H9 (cell line): Measurements from ENCODE around the gene PRSS57. TPM values are rescaled to one million over a fixed set of nuclear protein-coding genes. Genes with fewer than 3 reads are reported as not detected.

Experiments used
- DNase-seq: peaks from one replicate; pipeline ENCODE4 v3.0.0-alpha.2; 2017
- H2AFZ ChIP-seq: one replicate; pipeline ENCODE4 v1.6.1; 2013; ENCODE audit warnings: mild to moderate bottlenecking, low read length, control low read depth, moderate library complexity
- H2AK5ac ChIP-seq: 2 replicates; pipeline ENCODE4 v1.6.1; 2013; ENCODE audit warnings: low read length, control low read depth, mixed read lengths; ENCODE audit not compliant: insufficient read length
- H2BK120ac ChIP-seq: one replicate; pipeline ENCODE4 v1.6.1; 2013; ENCODE audit warnings: low read depth, mild to moderate bottlenecking, low read length, control low read depth, inconsistent platforms; ENCODE audit not compliant: poor library complexity, severe bottlenecking
- H2BK12ac ChIP-seq: 2 replicates; pipeline ENCODE4 v1.6.1; 2013; ENCODE audit warnings: low read length, control low read depth, mixed read lengths, low read depth; ENCODE audit not compliant: insufficient read length
- H2BK15ac ChIP-seq: 2 replicates; pipeline ENCODE4 v1.6.1; 2013; ENCODE audit warnings: low read depth, low read length, control low read depth
- H2BK20ac ChIP-seq: one replicate; pipeline ENCODE4 v1.6.1; 2013; ENCODE audit warnings: low read depth, mild to moderate bottlenecking, low read length, control low read depth, inconsistent platforms; ENCODE audit not compliant: poor library complexity, severe bottlenecking
- H2BK5ac ChIP-seq: 2 replicates; pipeline ENCODE4 v1.6.1; 2013; ENCODE audit warnings: low read length, control low read depth, mixed read lengths; ENCODE audit not compliant: insufficient read length
- H3K14ac ChIP-seq: 2 replicates; pipeline ENCODE4 v1.6.1; 2013; ENCODE audit warnings: low read length, control low read depth; ENCODE audit not compliant: insufficient read depth
- H3K18ac ChIP-seq: 2 replicates; pipeline ENCODE4 v1.6.1; 2013; ENCODE audit warnings: low read depth, mild to moderate bottlenecking, mixed read lengths, low read length, control low read depth; ENCODE audit not compliant: insufficient read length
- H3K23ac ChIP-seq: 2 replicates; pipeline ENCODE4 v1.6.1; 2013; ENCODE audit warnings: low read length, control low read depth, mixed read lengths, low read depth; ENCODE audit not compliant: insufficient read length
- H3K23me2 ChIP-seq: 2 replicates; pipeline ENCODE4 v1.6.1; 2013; ENCODE audit warnings: low read depth, mild to moderate bottlenecking, mixed read lengths, low read length, control low read depth; ENCODE audit not compliant: insufficient read length, poor library complexity, severe bottlenecking
- H3K27ac ChIP-seq: 2 replicates; pipeline ENCODE4 v1.5.1; 2013; ENCODE audit warnings: low read length, control low read depth, mixed read lengths, low read depth; ENCODE audit not compliant: insufficient read length
- H3K27me3 ChIP-seq: 2 replicates; pipeline ENCODE4 v1.6.1; 2013; ENCODE audit warnings: low read length, control low read depth, inconsistent platforms; ENCODE audit not compliant: insufficient read depth
- H3K4ac ChIP-seq: 2 replicates; pipeline ENCODE4 v1.6.1; 2013; ENCODE audit warnings: low read depth, mild to moderate bottlenecking, control low read depth, inconsistent platforms, low read length, moderate library complexity
- H3K4me1 ChIP-seq: 2 replicates; pipeline ENCODE4 v1.6.1; 2013; ENCODE audit warnings: low read length, control low read depth, inconsistent platforms; ENCODE audit not compliant: insufficient read depth
- H3K4me2 ChIP-seq: 2 replicates; pipeline ENCODE4 v1.6.1; 2013; ENCODE audit warnings: low read length, control low read depth, mixed read lengths; ENCODE audit not compliant: insufficient read length, insufficient read depth
- H3K56ac ChIP-seq: 2 replicates; pipeline ENCODE4 v1.6.1; 2013; ENCODE audit warnings: low read depth, mild to moderate bottlenecking, mixed read lengths, low read length, control low read depth; ENCODE audit not compliant: insufficient read length
- H3K79me1 ChIP-seq: 2 replicates; pipeline ENCODE4 v1.6.1; 2013; ENCODE audit warnings: low read depth, mild to moderate bottlenecking, moderate library complexity, low read length, control low read depth, inconsistent platforms; ENCODE audit not compliant: insufficient read depth, poor library complexity, severe bottlenecking
- H3K79me2 ChIP-seq: 2 replicates; pipeline ENCODE4 v1.6.1; 2013; ENCODE audit warnings: low read length, control low read depth, inconsistent platforms; ENCODE audit not compliant: insufficient read depth
- H3K9ac ChIP-seq: 2 replicates; pipeline ENCODE4 v1.6.1; 2013; ENCODE audit warnings: low read length, control low read depth, mixed read lengths; ENCODE audit not compliant: insufficient read length; ENCODE audit errors: extremely low read depth
- H3K9me3 ChIP-seq: one replicate; pipeline ENCODE4 v1.6.1; 2013; ENCODE audit warnings: low read depth, low read length, inconsistent platforms; ENCODE audit not compliant: control insufficient read depth
- H3T11ph ChIP-seq: one replicate; pipeline ENCODE4 v1.6.1; 2013; ENCODE audit warnings: mild to moderate bottlenecking, low read length, control low read depth, inconsistent platforms
- H4K20me1 ChIP-seq: one replicate; pipeline ENCODE4 v1.6.1; 2013; ENCODE audit not compliant: control insufficient read depth, insufficient read length, insufficient read depth
- H4K5ac ChIP-seq: 2 replicates; pipeline ENCODE4 v1.6.1; 2013; ENCODE audit warnings: low read depth, mild to moderate bottlenecking, mixed read lengths, low read length, control low read depth; ENCODE audit not compliant: insufficient read length
- H4K8ac ChIP-seq: replicated peaks from 2 replicates; pipeline ENCODE4 v1.6.1; 2013; ENCODE audit warnings: low read length, control low read depth, mixed read lengths, low read depth; ENCODE audit not compliant: insufficient read length
- H4K91ac ChIP-seq: 2 replicates; pipeline ENCODE4 v1.6.1; 2013; ENCODE audit warnings: low read depth, mild to moderate bottlenecking, moderate library complexity, mixed read lengths, low read length, control low read depth; ENCODE audit not compliant: insufficient read length
- H3K27ac Mint-ChIP-seq, 3 experiments: 2 replicates in 2 of 3; 3 replicates in 1 of 3; pipeline ENCODE4 v1.8.0; 2020 to 2021; ENCODE audit warnings: mixed read lengths in 3 of 3, mild to moderate bottlenecking in 1 of 3, moderate library complexity in 1 of 3
- H3K27me3 Mint-ChIP-seq: 2 replicates; pipeline ENCODE4 v1.8.0; 2021; ENCODE audit warnings: low read depth, mild to moderate bottlenecking, moderate library complexity, mixed read lengths
- H3K36me3 Mint-ChIP-seq, 3 experiments: 2 replicates in 2 of 3; 3 replicates in 1 of 3; pipeline ENCODE4 v1.8.0; 2020 to 2021; ENCODE audit warnings: low read depth in 3 of 3, mixed read lengths in 3 of 3; ENCODE audit not compliant: insufficient read depth in 1 of 3
- H3K4me1 Mint-ChIP-seq, 2 experiments: 2 replicates each; pipeline ENCODE4 v1.8.0; 2020; ENCODE audit warnings: mixed read lengths in 2 of 2
- H3K4me3 Mint-ChIP-seq, 2 experiments: 2 replicates in 1 of 2; 3 replicates in 1 of 2; pipeline ENCODE4 v1.8.0; 2020 to 2021; ENCODE audit warnings: mild to moderate bottlenecking in 2 of 2, mixed read lengths in 2 of 2, moderate library complexity in 1 of 2
- H3K9me3 Mint-ChIP-seq, 2 experiments: 2 replicates in 1 of 2; 3 replicates in 1 of 2; pipeline ENCODE4 v1.8.0; 2020; ENCODE audit warnings: mild to moderate bottlenecking in 2 of 2, mixed read lengths in 2 of 2, moderate library complexity in 1 of 2
- CTCF ChIP-seq: fragments of 200-600 bp; sonication (generic); conservative IDR thresholded peaks from 3 replicates; pipeline ENCODE4 v1.8.0; 2021; ENCODE audit warnings: antibody characterized with exemption, mild to moderate bottlenecking
- WGBS: extraction: QIAGEN DNeasy Blood & Tissue Kit; methylation state at CpG from one replicate; pipeline ENCODE4 v1.1.7; 2013; ENCODE audit warnings: missing lambda C conversion rate, low lambda C conversion rate, mixed read lengths; ENCODE audit not compliant: insufficient read length; ENCODE audit errors: extremely low coverage; 5-methylcytosine and 5-hydroxymethylcytosine counted together
- total RNA-seq: library from RNA; stranded (reverse); gene quantifications from 2 replicates; pipeline ENCODE4 v1.2.1, GENCODE V29; 2021

PRSS57 gene
- total RNA-seq, 1 experiment from 2014 or later: not detected

GRCh38 chr19:710767-711166 lies 15.5 kb upstream of the PRSS57 start:
- Histone ChIP-seq H3K9me3 (no peaks in the 10 kb centered on the region), H3T11ph (no peak overlapping the region), H3K79me2 (no peaks in the 10 kb centered on the region), H2BK15ac (no peak overlapping the region), H2BK20ac (no peak overlapping the region), H3K4me1 (no peaks in the 10 kb centered on the region; the same call in 1 of the 2 replicates), H3K23ac (no peak overlapping the region), H3K18ac (no peak overlapping the region), H3K14ac (no peak overlapping the region), H4K5ac (no peak overlapping the region), H3K56ac (no peak overlapping the region), H3K4me2 (no peak overlapping the region), H2AK5ac (no peak overlapping the region), H2BK12ac (no peak overlapping the region), H3K27ac (no peak overlapping the region), H3K27me3 (no peaks in the 10 kb centered on the region), H4K91ac (no peak overlapping the region), H4K8ac (no peak overlapping the region), H4K20me1 (no peaks in the 10 kb centered on the region), H2BK5ac (no peak overlapping the region), H2AFZ (no peak overlapping the region), H2BK120ac (no peak overlapping the region), H3K79me1 (no peaks in the 10 kb centered on the region), H3K4ac (no peak overlapping the region), H3K9ac (no peak overlapping the region), H3K23me2 (peaks cover 8% of the 10 kb centered on the region)
- Mint-ChIP-seq H3K27ac (0 out of 7 replicates have a peak overlapping the region, but pooled peaks of 1 of the 3 experiments have one; percentile 44), H3K9me3 (peaks cover 12 to 15% of the 10 kb centered on the region in 2 experiments), H3K27me3 (peaks cover 16% of the 10 kb centered on the region), H3K4me3 (peak overlapping the region; percentile 33 to 39; a peak in 4 of 5 replicates), H3K36me3 (peaks cover 7 to 11% (median 10%) of the 10 kb centered on the region in 3 experiments), H3K4me1 (peaks cover 9 to 11% of the 10 kb centered on the region in 2 experiments)
- no peak for TF ChIP-seq CTCF
- no peak for DNase-seq
- WGBS: no CpG with 5 or more reads among the region's 21 CpGs
